ENCODE measurements around the gene PALS1.

- no peak for TF ChIP-seq CTCF (IDR thresholded peaks at IDR 0.05; ENCODE audit: insufficient read depth, low read length, poor library complexity, severe bottlenecking)
- TF ChIP-seq EZH2phosphoT487 (conservative IDR thresholded peaks at IDR 0.05; ENCODE audit: low read length) = no peak
These were observed 29.7 kb downstream of the PALS1 start for GRCh38 chr14:67270933-67271332.

Measured in SU-DHL-6 (cell line).